Uterus (tissue), 4 donors: Measurements from ENCODE around the gene POU2AF3. TPM values are rescaled to one million over a fixed set of nuclear protein-coding genes. Genes with fewer than 3 reads are reported as not detected.

Experiments used
- DNase-seq, 2 donors: peaks; one replicate each; pipeline ENCODE4 v3.0.0-alpha.2; 2019 to 2020
- H3K27ac ChIP-seq, 2 donors: fragments of 200-600 bp; sonication (generic); 1 replicate in 1 of 2; 2 replicates in 1 of 2; pipeline ENCODE4 v1.5.1; 2016 to 2018
- H3K27me3 ChIP-seq, 2 donors: fragments of 200-600 bp; sonication (generic); one replicate each; pipeline ENCODE4 v1.5.1; 2018 to 2019; ENCODE audit warnings: control low read depth in 1 of 2
- H3K36me3 ChIP-seq, 2 donors: fragments of 200-600 bp; sonication (generic); one replicate each; pipeline ENCODE4 v1.5.1; 2019; ENCODE audit warnings: control low read depth in 1 of 2
- H3K4me1 ChIP-seq, 2 donors: fragments of 200-600 bp; sonication (generic); one replicate each; pipeline ENCODE4 v1.5.1; 2018 to 2019; ENCODE audit warnings: control low read depth in 1 of 2
- H3K4me3 ChIP-seq, 2 donors: fragments of 200-600 bp; sonication (generic); 1 replicate in 1 of 2; 2 replicates in 1 of 2; pipeline ENCODE4 v1.5.1; 2018 to 2019; ENCODE audit warnings: mild to moderate bottlenecking in 1 of 2
- H3K9me3 ChIP-seq, 2 donors: fragments of 200-600 bp; sonication (generic); one replicate each; pipeline ENCODE4 v1.5.1; 2019; ENCODE audit warnings: control low read depth in 1 of 2
- POLR2A ChIP-seq, 2 donors: fragments of 450-650 bp; IDR thresholded peaks; one replicate each; pipeline ENCODE4 v1.6.1; 2016; ENCODE audit warnings: antibody characterized with exemption in 2 of 2, mild to moderate bottlenecking in 1 of 2, moderate library complexity in 1 of 2
- intact Hi-C: fragments of 100-400 bp; cut with DNase I; formaldehyde crosslinking; loops from one replicate; pipeline ENCODE4 v1.15.1; 2023; ENCODE audit warnings: low total_unique reads
- total RNA-seq, 4 donors: library from RNA; depleted of rRNA in 3 of 4; stranded (reverse); fragments of >200 nt in 3 of 4; gene quantifications; one replicate each; pipeline versions ENCODE4 v1.1.0 to v1.2.4, GENCODE V29; 2014 to 2023
- TF ChIP-seq, protein P1 (sequence below), 4 experiments: fragments of 200-600 bp in 2 of 4; fragments of 450-650 bp in 2 of 4; sonication (generic) in 2 of 4; IDR thresholded peaks; one replicate each; pipeline ENCODE4 v1.5.1; 2016 to 2019; ENCODE audit warnings: antibody characterized with exemption in 4 of 4, mild to moderate bottlenecking in 2 of 4, moderate library complexity in 1 of 4
- donor health status: DM: yes; HTN: yes; CAD: no.

Gene POU2AF3
- total RNA-seq, 4 donors from 2014 or later, result 0.97 to 13.2 (median 6.2) TPM

DNA sequence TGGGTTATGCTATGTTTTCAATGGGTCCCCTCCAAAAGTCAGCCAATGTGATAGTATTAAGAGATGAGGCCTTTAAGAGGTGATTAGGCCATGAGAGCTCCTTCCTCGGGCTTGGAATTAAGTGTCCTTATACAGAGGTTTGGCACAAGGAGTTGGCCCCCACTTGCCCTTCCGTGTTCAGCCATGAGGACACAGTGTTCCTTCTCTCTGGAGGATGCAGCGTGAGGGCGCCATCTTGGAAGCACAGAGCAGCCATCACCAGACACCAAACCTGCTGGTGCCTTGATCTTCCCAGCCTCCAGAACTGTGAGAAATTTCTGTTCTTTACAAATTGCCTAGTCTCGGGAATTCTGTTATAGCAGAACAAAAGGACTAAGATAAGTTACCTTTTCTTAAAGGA, 26.9 kb downstream of the POU2AF3 start:
- H3K27me3 ChIP-seq, result no peaks in the 10 kb centered on the region
- TF ChIP-seq, protein P1, sequence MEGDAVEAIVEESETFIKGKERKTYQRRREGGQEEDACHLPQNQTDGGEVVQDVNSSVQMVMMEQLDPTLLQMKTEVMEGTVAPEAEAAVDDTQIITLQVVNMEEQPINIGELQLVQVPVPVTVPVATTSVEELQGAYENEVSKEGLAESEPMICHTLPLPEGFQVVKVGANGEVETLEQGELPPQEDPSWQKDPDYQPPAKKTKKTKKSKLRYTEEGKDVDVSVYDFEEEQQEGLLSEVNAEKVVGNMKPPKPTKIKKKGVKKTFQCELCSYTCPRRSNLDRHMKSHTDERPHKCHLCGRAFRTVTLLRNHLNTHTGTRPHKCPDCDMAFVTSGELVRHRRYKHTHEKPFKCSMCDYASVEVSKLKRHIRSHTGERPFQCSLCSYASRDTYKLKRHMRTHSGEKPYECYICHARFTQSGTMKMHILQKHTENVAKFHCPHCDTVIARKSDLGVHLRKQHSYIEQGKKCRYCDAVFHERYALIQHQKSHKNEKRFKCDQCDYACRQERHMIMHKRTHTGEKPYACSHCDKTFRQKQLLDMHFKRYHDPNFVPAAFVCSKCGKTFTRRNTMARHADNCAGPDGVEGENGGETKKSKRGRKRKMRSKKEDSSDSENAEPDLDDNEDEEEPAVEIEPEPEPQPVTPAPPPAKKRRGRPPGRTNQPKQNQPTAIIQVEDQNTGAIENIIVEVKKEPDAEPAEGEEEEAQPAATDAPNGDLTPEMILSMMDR (IDR thresholded peaks at IDR 0.05), result no peak
- no peak for TF ChIP-seq POLR2A (IDR thresholded peaks at IDR 0.05)
- DNase-seq, result no peak
- intact Hi-C loops, result no loop called here
- peak overlapping the region; percentile 71 to 85 for H3K27ac ChIP-seq
- no peaks in the 10 kb centered on the region for H3K9me3 ChIP-seq
- no peaks in the 10 kb centered on the region for H3K36me3 ChIP-seq
- H3K4me1 ChIP-seq, result no peaks in the 10 kb centered on the region
- no peak overlapping the region for H3K4me3 ChIP-seq

DNA sequence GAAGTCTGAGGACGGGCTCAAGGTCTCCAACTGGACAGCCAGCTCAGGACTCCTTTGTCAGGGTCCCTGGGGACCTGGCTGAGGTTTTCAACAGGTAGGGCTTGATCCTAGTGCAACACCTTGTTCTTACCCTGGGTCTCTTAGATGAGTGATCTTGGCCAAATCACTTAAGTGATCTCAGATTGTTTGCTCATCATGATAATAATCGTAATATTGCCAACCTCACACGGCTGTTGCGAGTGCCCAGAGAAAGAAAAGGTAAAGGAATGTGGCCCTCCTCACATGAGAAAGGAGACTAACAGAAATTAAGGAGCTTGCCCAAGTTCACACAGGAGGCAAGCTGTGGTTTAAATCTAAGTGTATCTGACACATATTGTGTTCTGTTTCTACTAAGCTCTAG, 28.5 kb downstream of the POU2AF3 start:
- DNase-seq, result no peak
- H3K27me3 ChIP-seq, result no peaks in the 10 kb centered on the region
- H3K36me3 ChIP-seq, result no peaks in the 10 kb centered on the region
- no peak overlapping the region for H3K4me3 ChIP-seq
- no peak for TF ChIP-seq POLR2A (IDR thresholded peaks at IDR 0.05)
- TF ChIP-seq, protein P1 (IDR thresholded peaks at IDR 0.05), result no peak
- peaks cover 0 to 6% of the 10 kb centered on the region in 2 donors for H3K4me1 ChIP-seq
- intact Hi-C loops, result no loop called here
- no peaks in the 10 kb centered on the region for H3K9me3 ChIP-seq
- H3K27ac ChIP-seq, result no peak overlapping the region

- H3K9me3 ChIP-seq, result no peaks in the 10 kb centered on the region
- intact Hi-C loops, result no loop called here
- H3K4me3 ChIP-seq, result no peak overlapping the region
- TF ChIP-seq, protein P1 (IDR thresholded peaks at IDR 0.05), result no peak
- no peak for TF ChIP-seq POLR2A (IDR thresholded peaks at IDR 0.05)
- peak overlapping the region in 1 of 2 donors; percentile 19 for H3K27ac ChIP-seq
- DNase-seq, result no peak
- no peaks in the 10 kb centered on the region for H3K27me3 ChIP-seq
- peaks cover 0 to 8% of the 10 kb centered on the region in 2 donors for H3K4me1 ChIP-seq
- H3K36me3 ChIP-seq, result no peaks in the 10 kb centered on the region
Observed at GRCh38 chr11:111327908-111328624, 29.7 kb downstream of the POU2AF3 start.

GRCh38 chr11:111329306-111330204, 31.2 kb downstream of the POU2AF3 start:
- H3K4me1 ChIP-seq, result peaks cover 0 to 8% of the 10 kb centered on the region in 2 donors

GRCh38 chr11:111330234-111330893, 32.0 kb downstream of the POU2AF3 start:
- TF ChIP-seq POLR2A (IDR thresholded peaks at IDR 0.05), result no peak
- TF ChIP-seq, protein P1 (IDR thresholded peaks at IDR 0.05), result no peak
- peak overlapping the region; percentile 39 to 81 for H3K27ac ChIP-seq
- no peaks in the 10 kb centered on the region for H3K36me3 ChIP-seq
- no peaks in the 10 kb centered on the region for H3K9me3 ChIP-seq
- no peak for DNase-seq
- H3K27me3 ChIP-seq, result no peaks in the 10 kb centered on the region
- H3K4me1 ChIP-seq, result peaks cover 0 to 8% of the 10 kb centered on the region in 2 donors
- H3K4me3 ChIP-seq, result no peak overlapping the region
- intact Hi-C loops, result no loop called here

More at GRCh38 chr11:111329306-111330204, 31.2 kb downstream of the POU2AF3 start:
- peak in 1 of 2 donors; percentile 68 for DNase-seq
- H3K9me3 ChIP-seq, result no peaks in the 10 kb centered on the region
- intact Hi-C loops, result no loop called here
- no peaks in the 10 kb centered on the region for H3K27me3 ChIP-seq
- H3K4me3 ChIP-seq, result no peak overlapping the region
- no peaks in the 10 kb centered on the region for H3K36me3 ChIP-seq
- H3K27ac ChIP-seq, result peak overlapping the region; percentile 39 to 81
- TF ChIP-seq POLR2A (IDR thresholded peaks at IDR 0.05), result no peak
